D721Med (cell line): ENCODE results near the gene LRRC34.
A peak's percentile ranks its signal among the peaks of the same experiment; 100 is the strongest.

Source experiments
- DNase-seq: peaks from one replicate; pipeline ENCODE4 v3.0.0; 2011; ENCODE audit warnings: low spot score; ENCODE audit not compliant: insufficient read length
- FAIRE-seq: peaks from 2 replicates; lab custom pipeline; 2011; peaks lifted over from hg19 to GRCh38; lab: Jason Lieb, UNC
- TF ChIP-seq, protein P1 (sequence below): IDR thresholded peaks from 2 replicates; pipeline ENCODE4 v1.5.1; 2012; ENCODE audit warnings: mild to moderate bottlenecking, control low read depth; ENCODE audit not compliant: insufficient read depth; ENCODE audit errors: missing control alignments

Gene LRRC34

GRCh38 chr3:169812332-169813235 lies at the start of gene LRRC34, which contains the start of gene LRRIQ4:
LRRC34 (minus strand) TSS chr3:169812904; CDS start chr3:169812548, 356 bp downstream.
LRRIQ4 (plus strand) TSS chr3:169812870; CDS start chr3:169821922, 9,052 bp downstream.
- FAIRE-seq (peak; percentile 89), DNase-seq (no peak)
- TF ChIP-seq, protein P1, sequence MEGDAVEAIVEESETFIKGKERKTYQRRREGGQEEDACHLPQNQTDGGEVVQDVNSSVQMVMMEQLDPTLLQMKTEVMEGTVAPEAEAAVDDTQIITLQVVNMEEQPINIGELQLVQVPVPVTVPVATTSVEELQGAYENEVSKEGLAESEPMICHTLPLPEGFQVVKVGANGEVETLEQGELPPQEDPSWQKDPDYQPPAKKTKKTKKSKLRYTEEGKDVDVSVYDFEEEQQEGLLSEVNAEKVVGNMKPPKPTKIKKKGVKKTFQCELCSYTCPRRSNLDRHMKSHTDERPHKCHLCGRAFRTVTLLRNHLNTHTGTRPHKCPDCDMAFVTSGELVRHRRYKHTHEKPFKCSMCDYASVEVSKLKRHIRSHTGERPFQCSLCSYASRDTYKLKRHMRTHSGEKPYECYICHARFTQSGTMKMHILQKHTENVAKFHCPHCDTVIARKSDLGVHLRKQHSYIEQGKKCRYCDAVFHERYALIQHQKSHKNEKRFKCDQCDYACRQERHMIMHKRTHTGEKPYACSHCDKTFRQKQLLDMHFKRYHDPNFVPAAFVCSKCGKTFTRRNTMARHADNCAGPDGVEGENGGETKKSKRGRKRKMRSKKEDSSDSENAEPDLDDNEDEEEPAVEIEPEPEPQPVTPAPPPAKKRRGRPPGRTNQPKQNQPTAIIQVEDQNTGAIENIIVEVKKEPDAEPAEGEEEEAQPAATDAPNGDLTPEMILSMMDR: no peak

DNA sequence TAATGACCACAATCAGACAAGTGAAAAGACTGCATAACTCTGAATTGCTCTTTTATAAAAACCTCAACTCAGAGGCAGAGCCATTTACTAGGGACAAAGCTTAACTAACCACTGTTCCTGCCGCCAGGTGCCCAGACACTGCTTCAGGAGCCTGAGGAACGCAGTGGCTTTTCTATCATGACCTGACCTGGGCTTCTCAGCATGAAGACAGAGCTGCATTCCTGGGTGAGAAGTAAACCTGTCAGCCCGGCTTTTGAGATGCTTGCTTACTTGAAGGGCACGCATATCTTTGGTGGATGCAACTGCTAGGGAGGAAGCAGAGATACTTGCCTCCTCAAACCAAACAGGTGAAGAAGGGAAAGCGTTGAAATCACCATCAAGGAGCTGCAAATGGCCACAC lies 49.2 kb upstream of the LRRC34 start:
- no peak for DNase-seq
- TF ChIP-seq, protein P1: no peak
- FAIRE-seq: no peak

DNA sequence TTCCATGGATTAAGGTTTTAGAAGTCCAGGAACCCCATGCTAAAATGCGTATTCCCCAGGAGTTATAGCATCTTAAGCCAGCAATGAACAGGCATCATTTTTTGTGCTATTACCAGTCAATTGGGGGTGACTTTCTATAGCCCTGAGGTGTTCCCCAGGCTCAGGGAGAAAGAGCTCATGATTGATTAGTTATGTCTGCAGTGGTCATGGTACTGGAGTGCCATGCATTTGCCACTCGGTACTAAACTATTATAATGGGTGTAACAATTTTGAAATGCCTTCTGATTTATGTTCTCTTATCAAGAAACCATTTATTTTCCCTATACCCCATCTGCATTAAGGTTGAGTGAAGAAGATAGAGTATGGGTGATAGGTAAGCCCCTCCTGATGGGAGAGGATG lies 45.1 kb upstream of the LRRC34 start:
- DNase-seq (no peak), FAIRE-seq (no peak)
- TF ChIP-seq, protein P1: no peak

DNA sequence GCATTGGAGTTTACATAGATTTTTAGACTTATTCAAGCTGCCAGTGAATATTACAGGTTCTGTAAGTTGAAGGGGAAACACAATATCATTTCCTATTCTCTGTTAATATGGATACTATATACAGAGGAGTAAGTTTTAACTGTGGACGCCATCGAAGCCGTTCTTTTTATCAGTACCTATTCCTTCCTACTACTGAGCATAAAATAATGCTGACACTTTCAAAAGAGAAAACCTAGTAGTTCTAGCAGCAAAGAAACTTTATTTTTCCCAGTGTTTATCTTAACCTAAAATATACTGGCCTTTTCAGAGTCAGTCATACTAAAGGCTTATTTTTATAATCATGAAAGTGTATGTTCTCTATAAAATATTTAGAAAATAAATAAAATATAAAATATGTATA lies 42.8 kb upstream of the LRRC34 start:
- TF ChIP-seq, protein P1: no peak
- DNase-seq: no peak
- FAIRE-seq: no peak

- FAIRE-seq (no peak), DNase-seq (no peak)
- TF ChIP-seq, protein P1: no peak
Measured at GRCh38 chr3:169850618-169851017, 37.9 kb upstream of the LRRC34 start.

DNA sequence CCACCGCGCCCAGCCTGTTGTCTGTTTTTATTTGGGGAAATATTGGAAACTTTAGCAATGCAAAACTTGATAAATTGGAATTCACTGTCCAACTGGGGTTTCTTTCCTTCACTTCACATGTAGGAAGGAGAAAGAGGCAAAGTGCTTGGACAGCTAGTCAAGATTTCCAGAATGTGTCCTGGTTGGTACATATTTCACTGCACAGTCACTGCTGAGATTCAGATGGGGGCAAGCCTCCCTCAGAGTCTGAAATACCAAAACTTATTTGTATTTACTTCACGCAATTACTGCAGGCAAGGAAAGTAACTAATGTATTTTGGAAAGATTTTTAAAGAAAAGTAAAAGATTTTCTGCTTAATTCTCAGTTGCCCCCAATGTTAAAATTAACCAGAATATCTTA lies 36.0 kb upstream of the LRRC34 start:
- FAIRE-seq (no peak), DNase-seq (no peak)
- TF ChIP-seq, protein P1: no peak

DNA sequence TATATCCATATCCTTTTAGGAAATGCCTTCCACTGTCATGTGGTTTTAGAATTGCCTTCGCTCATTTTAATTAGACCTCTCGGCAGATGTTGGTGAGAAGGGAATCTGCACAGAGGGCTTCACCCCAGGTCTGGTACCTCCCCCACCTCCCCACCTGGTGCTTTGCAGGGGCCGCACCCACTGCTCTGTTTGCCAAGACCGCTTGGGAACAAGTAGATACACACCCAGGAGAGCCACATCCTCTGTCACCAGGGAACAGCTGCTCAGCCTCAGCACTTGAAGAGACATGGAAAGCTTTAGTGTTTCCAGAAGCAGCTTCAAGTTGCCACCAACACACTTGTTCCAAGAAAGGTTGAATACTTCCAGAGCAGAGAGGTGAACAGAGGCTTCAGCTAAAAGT lies 35.2 kb upstream of the LRRC34 start:
- FAIRE-seq: no peak
- DNase-seq: no peak
- TF ChIP-seq, protein P1: no peak
